Kidney (tissue), 14 donors: ENCODE data around the gene TBC1D3B. TPM values are rescaled to one million over a fixed set of nuclear protein-coding genes. Genes with fewer than 3 reads are reported as not detected.
"Not testable (repeated sequence)": the region's sequence is repeated elsewhere in the genome, so short reads cannot be mapped to it uniquely, and the experiment has no call there.

Source experiments
- DNase-seq, 5 donors: peaks; one replicate each; pipeline ENCODE4 v3.0.0-alpha.2; 2013 to 2020
- FAIRE-seq: peaks from 2 replicates; lab custom pipeline; 2012; peaks lifted over from hg19 to GRCh38; lab: Jason Lieb, UNC
- H3K27ac ChIP-seq, 2 donors: one replicate each; pipeline ENCODE4 v1.7.0; 2013; ENCODE audit warnings: low read depth in 2 of 2, low read length in 2 of 2, inconsistent platforms in 1 of 2
- H3K27me3 ChIP-seq: one replicate; pipeline ENCODE4 v1.7.1; 2013; ENCODE audit warnings: low read length, inconsistent platforms; ENCODE audit not compliant: control insufficient read depth, insufficient read depth
- H3K36me3 ChIP-seq, 3 donors: one replicate each; pipeline versions ENCODE4 v1.7.0 to v1.7.1; 2013; ENCODE audit warnings: low read length in 3 of 3, control low read depth in 1 of 3, inconsistent platforms in 1 of 3; ENCODE audit not compliant: insufficient read depth in 3 of 3, control insufficient read depth in 2 of 3
- H3K4me1 ChIP-seq, 3 donors: one replicate each; pipeline versions ENCODE4 v1.7.0 to v1.7.1; 2013; ENCODE audit warnings: low read length in 3 of 3, inconsistent platforms in 1 of 3, low read depth in 1 of 3; ENCODE audit not compliant: control insufficient read depth in 2 of 3, insufficient read depth in 2 of 3
- H3K4me3 ChIP-seq, 3 donors: one replicate each; pipeline versions ENCODE4 v1.7.0 to v1.8.1; 2013; ENCODE audit warnings: low read length in 3 of 3, control low read depth in 1 of 3, inconsistent platforms in 1 of 3
- H3K9ac ChIP-seq, 3 donors: one replicate each; pipeline versions ENCODE4 v1.7.0 to v1.7.1; 2013; ENCODE audit warnings: low read length in 3 of 3, control low read depth in 1 of 3, inconsistent platforms in 1 of 3
- H3K9me3 ChIP-seq, 3 donors: one replicate each; pipeline versions ENCODE4 v1.7.0 to v1.7.1; 2013; ENCODE audit warnings: low read length in 3 of 3, control low read depth in 1 of 3, inconsistent platforms in 1 of 3; ENCODE audit not compliant: control insufficient read depth in 2 of 3, insufficient read depth in 1 of 3
- intact Hi-C: fragments of 100-400 bp; cut with DNase I; formaldehyde crosslinking; loops from one replicate; pipeline ENCODE4 v1.11.1; 2022
- polyA plus RNA-seq: library from polyadenylated mRNA; stranded (reverse); fragments of 350-450 nt; fragmentation: Illumina TruSeq; extraction: RNeasy Lipid Tissue Mini Kit (QIAGEN cat#74804); gene quantifications from one replicate; pipeline ENCODE4 v1.2.3, GENCODE V29; 2014; ENCODE audit warnings: low read depth, low replicate concordance; ENCODE audit not compliant: insufficient read depth
- total RNA-seq: library from RNA; stranded (reverse); fragmentation: NEBNext Ultra II Directional; extraction: Animal tissue kit (Norgen Biotek cat#: 25700); gene quantifications from one replicate; pipeline ENCODE4 v1.2.1, GENCODE V29; 2021
- TF ChIP-seq, protein P1 (sequence below): IDR thresholded peaks from 3 replicates; pipeline ENCODE4 v1.5.1; 2012; ENCODE audit warnings: mild to moderate bottlenecking, moderate library complexity, borderline replicate concordance; ENCODE audit not compliant: insufficient read depth; ENCODE audit errors: extremely low read depth
- donor health status: control.
- donor health status: control.
- donor health status: control.
- donor health status: control.
- donor health status: control.
- donor health status: DM: yes; HTN: yes; CAD: no.
- donor health status: Normal renal cell carcinoma (clear cell type).

Gene TBC1D3B
- total and polyA plus RNA-seq, 2 donors from 2014 or later: 1.3 to 7.7 TPM

- no peak for DNase-seq
- intact Hi-C loops: no loop called here
- no peaks in the 10 kb centered on the region for H3K36me3 ChIP-seq
- H3K9ac ChIP-seq: no peak overlapping the region
- TF ChIP-seq, protein P1, sequence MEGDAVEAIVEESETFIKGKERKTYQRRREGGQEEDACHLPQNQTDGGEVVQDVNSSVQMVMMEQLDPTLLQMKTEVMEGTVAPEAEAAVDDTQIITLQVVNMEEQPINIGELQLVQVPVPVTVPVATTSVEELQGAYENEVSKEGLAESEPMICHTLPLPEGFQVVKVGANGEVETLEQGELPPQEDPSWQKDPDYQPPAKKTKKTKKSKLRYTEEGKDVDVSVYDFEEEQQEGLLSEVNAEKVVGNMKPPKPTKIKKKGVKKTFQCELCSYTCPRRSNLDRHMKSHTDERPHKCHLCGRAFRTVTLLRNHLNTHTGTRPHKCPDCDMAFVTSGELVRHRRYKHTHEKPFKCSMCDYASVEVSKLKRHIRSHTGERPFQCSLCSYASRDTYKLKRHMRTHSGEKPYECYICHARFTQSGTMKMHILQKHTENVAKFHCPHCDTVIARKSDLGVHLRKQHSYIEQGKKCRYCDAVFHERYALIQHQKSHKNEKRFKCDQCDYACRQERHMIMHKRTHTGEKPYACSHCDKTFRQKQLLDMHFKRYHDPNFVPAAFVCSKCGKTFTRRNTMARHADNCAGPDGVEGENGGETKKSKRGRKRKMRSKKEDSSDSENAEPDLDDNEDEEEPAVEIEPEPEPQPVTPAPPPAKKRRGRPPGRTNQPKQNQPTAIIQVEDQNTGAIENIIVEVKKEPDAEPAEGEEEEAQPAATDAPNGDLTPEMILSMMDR: no peak
- H3K9me3 ChIP-seq: peaks cover 0 to 13% (median 7%) of the 10 kb centered on the region in 3 donors
- FAIRE-seq: no peak
- H3K27ac ChIP-seq: no peak overlapping the region
- H3K4me1 ChIP-seq: no peaks in the 10 kb centered on the region
- H3K27me3 ChIP-seq: no peaks in the 10 kb centered on the region
- no peak overlapping the region for H3K4me3 ChIP-seq
Measured at GRCh38 chr17:36127199-36127893, 49.1 kb downstream of the TBC1D3B start.

- FAIRE-seq (no peak), DNase-seq (no peak)
- H3K9me3 ChIP-seq: peaks cover 0 to 13% (median 7%) of the 10 kb centered on the region in 3 donors
- H3K27ac ChIP-seq: no peak overlapping the region
- H3K9ac ChIP-seq: no peak overlapping the region
- TF ChIP-seq, protein P1: no peak
- intact Hi-C loops: no loop called here
- no peak overlapping the region for H3K4me3 ChIP-seq
- no peaks in the 10 kb centered on the region for H3K27me3 ChIP-seq
- H3K4me1 ChIP-seq: no peaks in the 10 kb centered on the region
- H3K36me3 ChIP-seq: no peaks in the 10 kb centered on the region
Measured at GRCh38 chr17:36124879-36125824, 51.3 kb downstream of the TBC1D3B start.

- TF ChIP-seq, protein P1: no peak
- no peak for FAIRE-seq
- Histone ChIP-seq H3K36me3 (no peaks in the 10 kb centered on the region), H3K9me3 (peaks cover 0 to 13% (median 7%) of the 10 kb centered on the region in 3 donors), H3K9ac (no peak overlapping the region), H3K4me1 (no peaks in the 10 kb centered on the region), H3K4me3 (no peak overlapping the region), H3K27me3 (no peaks in the 10 kb centered on the region), H3K27ac (no peak overlapping the region)
- intact Hi-C loops: no loop called here
- DNase-seq: no peak
Measured at GRCh38 chr17:36123431-36123830, 53.0 kb downstream of the TBC1D3B start.

DNA sequence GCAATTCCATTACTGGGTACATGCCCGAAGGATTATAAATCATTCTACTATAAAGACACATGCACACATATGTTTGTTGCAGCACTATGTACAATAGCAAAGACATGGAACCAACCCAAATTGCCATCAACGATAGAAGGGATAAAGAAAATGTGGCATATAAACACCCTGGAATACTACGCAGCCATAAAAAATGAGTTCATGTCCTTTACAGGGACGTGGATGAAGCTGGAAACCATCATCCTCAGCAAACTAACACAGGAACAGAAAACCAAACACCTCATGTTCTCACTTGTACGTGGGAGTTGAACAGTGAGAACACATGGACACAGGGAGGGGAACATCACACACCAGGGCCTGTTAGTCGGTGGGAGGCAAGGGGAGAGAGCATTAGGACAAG is 55.3 kb downstream of the TBC1D3B start:
- H3K9me3 ChIP-seq: peaks cover 0 to 13% (median 7%) of the 10 kb centered on the region in 3 donors
- H3K36me3 ChIP-seq, DNase-seq, H3K4me1 ChIP-seq, H3K27ac ChIP-seq, FAIRE-seq, intact Hi-C loops, H3K4me3 ChIP-seq, H3K27me3 ChIP-seq, H3K9ac ChIP-seq: not testable (repeated sequence)
